GM12878 (cell line): ENCODE measurements around the gene ZNF22. TPM values are rescaled to one million over a fixed set of nuclear protein-coding genes. Genes with fewer than 3 reads are reported as not detected.

ENCODE experiments used
- BHLHE40 ChIP-seq, 2 experiments: fragments of 450-650 bp in 1 of 2; IDR thresholded peaks; 2 replicates each; pipeline ENCODE4 v1.6.1; 2011 to 2017; ENCODE audit warnings: low read depth in 2 of 2, borderline replicate concordance in 1 of 2, improper control_type of control experiment in 1 of 2, low read length in 1 of 2, mild to moderate bottlenecking in 1 of 2
- NKRF ChIP-seq: fragments of 450-650 bp; conservative IDR thresholded peaks from 2 replicates; pipeline ENCODE4 v1.6.1; 2017; ENCODE audit warnings: mild to moderate bottlenecking, moderate library complexity
- RFX5 ChIP-seq: IDR thresholded peaks from 2 replicates; pipeline ENCODE4 v1.6.1; 2011; ENCODE audit warnings: low read depth, low read length, improper control_type of control experiment
- TAF1 ChIP-seq: IDR thresholded peaks from 2 replicates; pipeline ENCODE4 v1.6.1; 2011; ENCODE audit warnings: mild to moderate bottlenecking, low read depth, low read length, borderline replicate concordance
- USF1 ChIP-seq: IDR thresholded peaks from 2 replicates; pipeline ENCODE4 v1.6.1; 2011; ENCODE audit warnings: borderline replicate concordance, low read depth, mild to moderate bottlenecking, moderate library complexity, mixed read lengths, low read length; ENCODE audit not compliant: insufficient read depth; ENCODE audit errors: extremely low read length
- YBX1 ChIP-seq: fragments of 450-650 bp; IDR thresholded peaks from 2 replicates; pipeline ENCODE4 v1.6.1; 2016; ENCODE audit warnings: antibody characterized with exemption
- polyA plus RNA-seq, 11 experiments: library from polyadenylated mRNA; depleted of rRNA in 4 of 11; unstranded in 6 of 11; stranded (reverse) in 5 of 11; fragments of >200 nt; fragmentation: Nextera tagmentation in 4 of 11; fragmentation: Illumina TruSeq in 1 of 11; extraction: Ambion mirVana in 4 of 11; extraction: Trizol in 1 of 11; gene quantifications; 1 replicate in 1 of 11; 2 replicates in 10 of 11; pipeline versions ENCODE4 v1.2.1 to v1.2.3, GENCODE V29; 2011 to 2016; ENCODE audit warnings: inconsistent platforms in 2 of 11, missing spikeins in 2 of 11, low read depth in 1 of 11
- total RNA-seq, 4 experiments: library from RNA; depleted of rRNA in 3 of 4; stranded (reverse); fragments of >200 nt in 3 of 4; fragmentation: Illumina TruSeq in 1 of 4; extraction: Trizol in 1 of 4; gene quantifications; 2 replicates each; pipeline versions ENCODE4 v1.2.1 to v1.2.3, GENCODE V29; 2013 to 2021

The ZNF22 gene
- total and polyA plus RNA-seq, 10 of the 15 experiments (the other 5 are each of a cell fraction or from before 2014, with no cell fraction given) = 31.1 to 74.4 (median 43.8) TPM

- TF ChIP-seq USF1 = no peak
- no peak for TF ChIP-seq RFX5
- TF ChIP-seq NKRF = 0 out of 2 replicates have a peak, but pooled peaks have one; percentile 31
- no peak; the same call in 1 of the 2 replicates for TF ChIP-seq TAF1
- TF ChIP-seq YBX1 = no peak
- TF ChIP-seq BHLHE40 (IDR thresholded peaks at IDR 0.05; ENCODE audit: borderline replicate concordance in 1 of 2, low read depth in 2 of 2, low read length in 1 of 2) = peak in 1 of 2 experiments; percentile 31; a peak in 2 of 4 replicates
- TF ChIP-seq, all 136 proteins: peak for 17
Measured at GRCh38 chr10:44963772-44964633, 36.7 kb upstream of the ZNF22 start (continued).
